ENCODE results near the gene FOXD1. TPM values are rescaled to one million over a fixed set of nuclear protein-coding genes. Genes with fewer than 3 reads are reported as not detected.

Gene FOXD1
- total RNA-seq, 1 experiment from 2014 or later: 2.8 TPM

- no peak overlapping the region for H3K4me3 Mint-ChIP-seq (ENCODE audit: unreplicated experiment)
- POLR2A ChIA-PET: no interaction called here
These were observed 37.1 kb upstream of the FOXD1 start for GRCh38 chr5:73485715-73486114.

GRCh38 chr5:73484511-73484910, 35.9 kb upstream of the FOXD1 start:
- BruUV-seq (replicated peaks): no TSS peak
- no peaks in the 10 kb centered on the region for H3K27me3 Mint-ChIP-seq (ENCODE audit: insufficient read depth, unreplicated experiment)
- intact Hi-C loops (cut with micrococcal nuclease; ENCODE audit: unreplicated experiment): no loop called here
- Histone ChIP-seq H3K9me3 (no peaks in the 10 kb centered on the region), H3K4me3 (ENCODE audit: low read depth, low read length) (no peak overlapping the region), H3K4me1 (no peaks in the 10 kb centered on the region), H3K36me3 (ENCODE audit: control insufficient read depth, insufficient read depth, low read length) (no peaks in the 10 kb centered on the region), H3K27me3 (replicated peaks; ENCODE audit: control insufficient read depth, insufficient read depth, low read length) (no peaks in the 10 kb centered on the region)
- no peaks in the 10 kb centered on the region for H3K4me1 Mint-ChIP-seq (ENCODE audit: low read depth, unreplicated experiment)
- H3K9me3 Mint-ChIP-seq (ENCODE audit: unreplicated experiment): no peaks in the 10 kb centered on the region
- TF ChIP-seq, protein P1, sequence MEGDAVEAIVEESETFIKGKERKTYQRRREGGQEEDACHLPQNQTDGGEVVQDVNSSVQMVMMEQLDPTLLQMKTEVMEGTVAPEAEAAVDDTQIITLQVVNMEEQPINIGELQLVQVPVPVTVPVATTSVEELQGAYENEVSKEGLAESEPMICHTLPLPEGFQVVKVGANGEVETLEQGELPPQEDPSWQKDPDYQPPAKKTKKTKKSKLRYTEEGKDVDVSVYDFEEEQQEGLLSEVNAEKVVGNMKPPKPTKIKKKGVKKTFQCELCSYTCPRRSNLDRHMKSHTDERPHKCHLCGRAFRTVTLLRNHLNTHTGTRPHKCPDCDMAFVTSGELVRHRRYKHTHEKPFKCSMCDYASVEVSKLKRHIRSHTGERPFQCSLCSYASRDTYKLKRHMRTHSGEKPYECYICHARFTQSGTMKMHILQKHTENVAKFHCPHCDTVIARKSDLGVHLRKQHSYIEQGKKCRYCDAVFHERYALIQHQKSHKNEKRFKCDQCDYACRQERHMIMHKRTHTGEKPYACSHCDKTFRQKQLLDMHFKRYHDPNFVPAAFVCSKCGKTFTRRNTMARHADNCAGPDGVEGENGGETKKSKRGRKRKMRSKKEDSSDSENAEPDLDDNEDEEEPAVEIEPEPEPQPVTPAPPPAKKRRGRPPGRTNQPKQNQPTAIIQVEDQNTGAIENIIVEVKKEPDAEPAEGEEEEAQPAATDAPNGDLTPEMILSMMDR (IDR thresholded peaks at IDR 0.05; ENCODE audit: insufficient read depth in 1 of 2, low read depth in 1 of 2, low read length in 1 of 2, severe bottlenecking in 1 of 2, unreplicated experiment in 1 of 2): no peak
- no peak overlapping the region for H3K27ac Mint-ChIP-seq (ENCODE audit: unreplicated experiment)
- H3K36me3 Mint-ChIP-seq (ENCODE audit: insufficient read depth, unreplicated experiment): no peaks in the 10 kb centered on the region
- DNase-seq: no peak
- ChIA-PET CTCF (no interaction called here), POLR2A (no interaction called here)
- no peak overlapping the region for H3K4me3 Mint-ChIP-seq (ENCODE audit: unreplicated experiment)

More at GRCh38 chr5:73485715-73486114, 37.1 kb upstream of the FOXD1 start:
- DNase-seq: no peak
- Histone ChIP-seq H3K4me1 (no peaks in the 10 kb centered on the region), H3K4me3 (ENCODE audit: low read depth, low read length) (no peak overlapping the region), H3K9me3 (no peaks in the 10 kb centered on the region), H3K27me3 (replicated peaks; ENCODE audit: control insufficient read depth, insufficient read depth, low read length) (no peaks in the 10 kb centered on the region), H3K36me3 (ENCODE audit: control insufficient read depth, insufficient read depth, low read length) (no peaks in the 10 kb centered on the region)
- Mint-ChIP-seq H3K4me1 (ENCODE audit: low read depth, unreplicated experiment) (no peaks in the 10 kb centered on the region), H3K27ac (ENCODE audit: unreplicated experiment) (no peak overlapping the region), H3K27me3 (ENCODE audit: insufficient read depth, unreplicated experiment) (no peaks in the 10 kb centered on the region), H3K36me3 (ENCODE audit: insufficient read depth, unreplicated experiment) (no peaks in the 10 kb centered on the region), H3K9me3 (ENCODE audit: unreplicated experiment) (no peaks in the 10 kb centered on the region)
- no TSS peak for BruUV-seq (replicated peaks)
- TF ChIP-seq, protein P1 (IDR thresholded peaks at IDR 0.05; ENCODE audit: insufficient read depth in 1 of 2, low read depth in 1 of 2, low read length in 1 of 2, severe bottlenecking in 1 of 2, unreplicated experiment in 1 of 2): no peak
- intact Hi-C loops (cut with micrococcal nuclease; ENCODE audit: unreplicated experiment): no loop called here
- CTCF ChIA-PET: no interaction called here

DNA sequence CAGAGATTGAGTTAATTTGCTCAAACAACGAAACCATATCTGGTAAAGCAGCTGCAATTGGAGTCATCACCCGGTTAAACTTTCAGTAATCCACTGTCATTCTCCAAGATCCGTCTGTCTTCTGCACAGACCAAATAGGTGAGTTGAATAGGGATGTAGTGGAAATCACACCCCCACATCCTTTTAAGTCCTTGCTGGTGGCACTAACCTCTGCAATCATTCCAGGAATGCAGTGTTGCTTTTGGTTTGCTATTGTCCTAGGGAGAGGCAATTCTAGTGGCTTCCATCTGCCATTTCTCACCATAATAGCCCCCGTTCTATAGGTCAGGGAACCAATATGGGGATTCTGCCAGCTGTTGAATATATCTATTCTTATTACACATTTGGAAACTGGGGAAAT, 35.1 kb upstream of the FOXD1 start:
- H3K9me3 Mint-ChIP-seq (ENCODE audit: unreplicated experiment): no peaks in the 10 kb centered on the region
- no peak overlapping the region for H3K4me3 ChIP-seq (ENCODE audit: low read depth, low read length)
- H3K36me3 Mint-ChIP-seq (ENCODE audit: insufficient read depth, unreplicated experiment): no peaks in the 10 kb centered on the region
- no peaks in the 10 kb centered on the region for H3K9me3 ChIP-seq
- ChIA-PET CTCF (no interaction called here), POLR2A (no interaction called here)
- no peaks in the 10 kb centered on the region for H3K4me1 ChIP-seq
- no peak overlapping the region for H3K4me3 Mint-ChIP-seq (ENCODE audit: unreplicated experiment)
- BruUV-seq (replicated peaks): no TSS peak
- no peaks in the 10 kb centered on the region for H3K36me3 ChIP-seq (ENCODE audit: control insufficient read depth, insufficient read depth, low read length)
- no peaks in the 10 kb centered on the region for H3K4me1 Mint-ChIP-seq (ENCODE audit: low read depth, unreplicated experiment)
- DNase-seq: no peak
- TF ChIP-seq, protein P1 (IDR thresholded peaks at IDR 0.05; ENCODE audit: insufficient read depth in 1 of 2, low read depth in 1 of 2, low read length in 1 of 2, severe bottlenecking in 1 of 2, unreplicated experiment in 1 of 2): no peak
- H3K27me3 ChIP-seq (replicated peaks; ENCODE audit: control insufficient read depth, insufficient read depth, low read length): no peaks in the 10 kb centered on the region
- no peaks in the 10 kb centered on the region for H3K27me3 Mint-ChIP-seq (ENCODE audit: insufficient read depth, unreplicated experiment)
- intact Hi-C loops (cut with micrococcal nuclease; ENCODE audit: unreplicated experiment): no loop called here
- no peak overlapping the region for H3K27ac Mint-ChIP-seq (ENCODE audit: unreplicated experiment)
